H1 (cell line): Measurements from ENCODE around the gene ZNF302. TPM values are rescaled to one million over a fixed set of nuclear protein-coding genes. Genes with fewer than 3 reads are reported as not detected.

Source experiments
- CTCF ChIA-PET: fragments of 300-600 bp; sonication (Branson Sonifier 250); formaldehyde crosslinking; loops from one replicate; lab custom pipeline; 2021; ENCODE audit not compliant: partially characterized antibody; lab: Charles Lee
- POLR2A ChIA-PET: fragments of 300-600 bp; sonication (Branson Sonifier 250); formaldehyde crosslinking; loops from one replicate; lab custom pipeline; 2021; ENCODE audit warnings: inconsistent platforms; ENCODE audit not compliant: partially characterized antibody; lab: Charles Lee
- DNase-seq, 2 experiments: peaks; one replicate each; pipeline versions ENCODE4 v3.0.0 to v3.0.0-alpha.2; 2010 to 2022; ENCODE audit warnings: low spot score in 2 of 2, low read depth in 1 of 2, mixed read lengths in 1 of 2
- FAIRE-seq: peaks from 2 replicates; lab custom pipeline; 2011; peaks lifted over from hg19 to GRCh38; lab: Jason Lieb, UNC
- H2AFZ ChIP-seq: 2 replicates; pipeline ENCODE4 v1.8.1; 2012; ENCODE audit warnings: low read length, inconsistent platforms
- H2AK5ac ChIP-seq: 2 replicates; pipeline ENCODE4 v1.6.1; 2013; ENCODE audit warnings: low read depth, low read length
- H2BK120ac ChIP-seq: replicated peaks from 2 replicates; pipeline ENCODE3; 2013; ENCODE audit warnings: low read depth, low read length, inconsistent platforms
- H2BK12ac ChIP-seq: 2 replicates; pipeline ENCODE4 v1.6.1; 2013; ENCODE audit warnings: low read depth, low read length
- H2BK15ac ChIP-seq: 2 replicates; pipeline ENCODE4 v1.6.1; 2013; ENCODE audit warnings: low read length
- H2BK20ac ChIP-seq: 2 replicates; pipeline ENCODE4 v1.6.1; 2013; ENCODE audit warnings: low read length
- H2BK5ac ChIP-seq: 2 replicates; pipeline ENCODE4 v1.6.1; 2013; ENCODE audit warnings: low read depth, low read length
- H3K14ac ChIP-seq: 2 replicates; pipeline ENCODE4 v1.6.1; 2013; ENCODE audit warnings: inconsistent platforms; ENCODE audit not compliant: insufficient read length
- H3K18ac ChIP-seq: 2 replicates; pipeline ENCODE4 v1.6.1; 2013; ENCODE audit warnings: low read length; ENCODE audit errors: extremely low read depth
- H3K23ac ChIP-seq: 2 replicates; pipeline ENCODE4 v1.6.1; 2013; ENCODE audit warnings: inconsistent platforms; ENCODE audit not compliant: insufficient read length
- H3K23me2 ChIP-seq: 2 replicates; pipeline ENCODE4 v1.6.1; 2013; ENCODE audit warnings: low read depth, low read length
- H3K27ac ChIP-seq: 2 replicates; pipeline ENCODE4 v1.6.1; 2011; ENCODE audit warnings: low read depth, low read length, inconsistent platforms
- H3K27me3 ChIP-seq, 4 experiments: replicated peaks in 1 of 4; 1 replicate in 1 of 4; 2 replicates in 3 of 4; pipeline versions ENCODE4 v1.6.1 to v1.8.1; 2011 to 2013; ENCODE audit warnings: low read length in 3 of 4, mild to moderate bottlenecking in 3 of 4, inconsistent platforms in 2 of 4, mixed read lengths in 2 of 4, moderate library complexity in 1 of 4; ENCODE audit not compliant: control insufficient read depth in 3 of 4, insufficient read depth in 3 of 4; ENCODE audit errors: extremely low read depth in 1 of 4
- H3K36me3 ChIP-seq, 4 experiments: 2 replicates each; pipeline versions ENCODE4 v1.6.1 to v1.8.1; 2011 to 2013; ENCODE audit warnings: mild to moderate bottlenecking in 4 of 4, low read length in 3 of 4, moderate library complexity in 2 of 4, control low read depth in 1 of 4, inconsistent platforms in 1 of 4; ENCODE audit not compliant: insufficient read depth in 4 of 4, control insufficient read depth in 2 of 4
- H3K4ac ChIP-seq: replicated peaks from 2 replicates; pipeline ENCODE3; 2013; ENCODE audit warnings: low read length, low read depth, mixed read lengths, inconsistent platforms; ENCODE audit not compliant: insufficient read length
- H3K4me1 ChIP-seq, 4 experiments: replicated peaks in 1 of 4; 1 replicate in 1 of 4; 2 replicates in 3 of 4; pipeline versions ENCODE4 v1.6.1 to v1.8.1; 2011 to 2013; ENCODE audit warnings: low read length in 3 of 4, inconsistent platforms in 2 of 4, mixed read lengths in 1 of 4; ENCODE audit not compliant: insufficient read depth in 4 of 4, control insufficient read depth in 3 of 4
- H3K4me2 ChIP-seq, 2 experiments: 2 replicates each; pipeline versions ENCODE4 v1.6.1 to v1.8.1; 2011 to 2013; ENCODE audit warnings: low read depth in 2 of 2, low read length in 2 of 2, control low read depth in 1 of 2, inconsistent platforms in 1 of 2, mild to moderate bottlenecking in 1 of 2; ENCODE audit not compliant: insufficient read depth in 1 of 2
- H3K4me3 ChIP-seq, 4 experiments: fragments of 200-600, 300-600 bp in 1 of 4; sonication (generic), shearing (Covaris generic), sonication (Bioruptor Twin) in 1 of 4; 2 replicates each; pipeline versions ENCODE4 v1.5.1 to v1.8.1; 2011 to 2016; ENCODE audit warnings: low read length in 4 of 4, low read depth in 3 of 4, control low read depth in 2 of 4, inconsistent platforms in 2 of 4, mild to moderate bottlenecking in 2 of 4, mixed read lengths in 1 of 4, moderate library complexity in 1 of 4; ENCODE audit not compliant: insufficient read depth in 2 of 4; ENCODE audit errors: extremely low read depth in 1 of 4
- H3K56ac ChIP-seq: replicated peaks from 2 replicates; pipeline ENCODE3; 2013; ENCODE audit warnings: low read depth, mild to moderate bottlenecking, mixed read lengths, low read length, inconsistent platforms; ENCODE audit not compliant: insufficient read length
- H3K79me1 ChIP-seq: 2 replicates; pipeline ENCODE4 v1.6.1; 2013; ENCODE audit warnings: low read depth, low read length, control low read depth
- H3K79me2 ChIP-seq, 2 experiments: 2 replicates each; pipeline versions ENCODE4 v1.6.1 to v1.8.1; 2012 to 2013; ENCODE audit warnings: low read length in 2 of 2, mild to moderate bottlenecking in 2 of 2, inconsistent platforms in 1 of 2; ENCODE audit not compliant: insufficient read depth in 2 of 2, control insufficient read depth in 1 of 2
- H3K9ac ChIP-seq, 4 experiments: replicated peaks in 1 of 4; 1 replicate in 1 of 4; 2 replicates in 3 of 4; pipeline versions ENCODE4 v1.6.1 to v1.8.1; 2011 to 2013; ENCODE audit warnings: low read depth in 3 of 4, low read length in 3 of 4, control low read depth in 2 of 4, mild to moderate bottlenecking in 2 of 4, moderate library complexity in 2 of 4, inconsistent platforms in 1 of 4; ENCODE audit errors: extremely low read depth in 1 of 4
- H3K9me3 ChIP-seq, 2 experiments: 2 replicates each; pipeline versions ENCODE4 v1.6.1 to v1.8.1; 2012 to 2013; ENCODE audit warnings: mild to moderate bottlenecking in 2 of 2, moderate library complexity in 2 of 2, control low read depth in 1 of 2, inconsistent platforms in 1 of 2, low read depth in 1 of 2, low read length in 1 of 2, mixed read lengths in 1 of 2; ENCODE audit not compliant: insufficient read depth in 2 of 2
- H4K20me1 ChIP-seq, 2 experiments: replicated peaks in 1 of 2; 2 replicates each; pipeline versions ENCODE3 to v1.8.1; 2011 to 2013; ENCODE audit warnings: inconsistent platforms in 2 of 2, low read length in 2 of 2, mild to moderate bottlenecking in 1 of 2; ENCODE audit not compliant: insufficient read depth in 2 of 2, control insufficient read depth in 1 of 2
- H4K5ac ChIP-seq: 2 replicates; pipeline ENCODE4 v1.6.1; 2013; ENCODE audit warnings: low read length, low read depth, mixed read lengths, inconsistent platforms; ENCODE audit not compliant: insufficient read length
- H4K8ac ChIP-seq: 2 replicates; pipeline ENCODE4 v1.8.0; 2013; ENCODE audit warnings: mild to moderate bottlenecking, moderate library complexity, low read length, inconsistent platforms; ENCODE audit not compliant: insufficient read depth; ENCODE audit errors: extremely low read depth
- H4K91ac ChIP-seq: replicated peaks from 2 replicates; pipeline ENCODE3; 2013; ENCODE audit warnings: low read length, mixed read lengths, inconsistent platforms; ENCODE audit not compliant: insufficient read length
- ATF3 ChIP-seq: IDR thresholded peaks from 2 replicates; pipeline ENCODE4 v1.6.1; 2011; ENCODE audit warnings: low read depth, mild to moderate bottlenecking, low read length; ENCODE audit not compliant: insufficient read depth
- CBX5 ChIP-seq: fragments of 300-800, 300-1000 bp; sonication (generic); IDR thresholded peaks from 2 replicates; pipeline ENCODE4 v1.7.1; 2016; ENCODE audit warnings: antibody characterized with exemption, low read length, low read depth
- CBX8 ChIP-seq: fragments of 300-800, 300-1000 bp; sonication (generic); IDR thresholded peaks from 2 replicates; pipeline ENCODE4 v1.7.1; 2016; ENCODE audit warnings: low read depth, low read length, borderline replicate concordance
- CHD2 ChIP-seq: IDR thresholded peaks from 2 replicates; pipeline ENCODE4 v1.6.1; 2012; ENCODE audit warnings: low read length, improper control_type of control experiment
- GABPA ChIP-seq: IDR thresholded peaks from 2 replicates; pipeline ENCODE4 v1.6.1; 2011; ENCODE audit warnings: mild to moderate bottlenecking, low read length, moderate library complexity, borderline replicate concordance; ENCODE audit not compliant: insufficient read depth
- JUN ChIP-seq: IDR thresholded peaks from 2 replicates; pipeline ENCODE4 v1.6.1; 2011; ENCODE audit warnings: low read depth, mild to moderate bottlenecking, improper control_type of control experiment, low read length
- JUND ChIP-seq: IDR thresholded peaks from 2 replicates; pipeline ENCODE4 v1.6.1; 2011; ENCODE audit warnings: mild to moderate bottlenecking, improper control_type of control experiment, low read length
- NANOG ChIP-seq: IDR thresholded peaks from 2 replicates; pipeline ENCODE4 v1.6.1; 2011; ENCODE audit warnings: low read length, low read depth, mild to moderate bottlenecking, inconsistent platforms; ENCODE audit not compliant: insufficient read depth, poor library complexity, severe bottlenecking
- PHF8 ChIP-seq: fragments of 200-600 bp; sonication (generic); conservative IDR thresholded peaks from 2 replicates; pipeline ENCODE4 v1.7.1; 2012; ENCODE audit warnings: low read depth, mild to moderate bottlenecking, inconsistent platforms, low read length, moderate library complexity
- POLR2A ChIP-seq, 2 experiments: IDR thresholded peaks; 1 replicate in 1 of 2; 2 replicates in 1 of 2; pipeline ENCODE4 v1.6.1; 2011; ENCODE audit warnings: low read depth in 2 of 2, low read length in 2 of 2, mild to moderate bottlenecking in 2 of 2; ENCODE audit errors: control extremely low read depth in 1 of 2
- POLR2AphosphoS5 ChIP-seq: IDR thresholded peaks from 2 replicates; pipeline ENCODE4 v1.6.1; 2011; ENCODE audit warnings: low read depth, low read length
- SIRT6 ChIP-seq: IDR thresholded peaks from one replicate; pipeline ENCODE4 v1.7.1; 2012; ENCODE audit warnings: low read length, inconsistent platforms
- SP4 ChIP-seq: IDR thresholded peaks from 2 replicates; pipeline ENCODE4 v1.6.1; 2012; ENCODE audit warnings: low read length, inconsistent platforms
- SUZ12 ChIP-seq: fragments of 200-600 bp; sonication (generic); IDR thresholded peaks from 2 replicates; pipeline ENCODE4 v1.6.1; 2012; ENCODE audit warnings: mild to moderate bottlenecking, inconsistent platforms, low read length, moderate library complexity, mixed read lengths
- TAF7 ChIP-seq: optimal IDR thresholded peaks from 2 replicates; pipeline ENCODE3; 2011; ENCODE audit warnings: low read depth, mild to moderate bottlenecking, inconsistent platforms, low read length, moderate library complexity, borderline replicate concordance
- YY1 ChIP-seq: IDR thresholded peaks from 2 replicates; pipeline ENCODE4 v1.6.1; 2011; ENCODE audit warnings: low read depth, mild to moderate bottlenecking, low read length
- WGBS, 2 experiments: shearing (Covaris generic) in 1 of 2; methylation state at CpG; one replicate each; pipeline versions ENCODE4 v1.1.6 to v1.1.7; 2013 to 2015; ENCODE audit warnings: low lambda C conversion rate in 2 of 2, mixed read lengths in 2 of 2, inconsistent platforms in 1 of 2, low coverage in 1 of 2, missing lambda C conversion rate in 1 of 2; ENCODE audit not compliant: insufficient replicate concordance in 2 of 2, insufficient coverage in 1 of 2, insufficient read length in 1 of 2; ENCODE audit errors: extremely low coverage in 1 of 2, missing lambda C conversion rate in 1 of 2; 5-methylcytosine and 5-hydroxymethylcytosine counted together
- polyA plus RNA-seq, 7 experiments: library from polyadenylated mRNA; depleted of rRNA in 3 of 7; stranded (reverse) in 5 of 7; unstranded in 2 of 7; fragments of >200 nt in 5 of 7; fragments of 200-250 nt in 2 of 7; gene quantifications; 1 replicate in 5 of 7; 2 replicates in 1 of 7; 4 replicates in 1 of 7; pipeline versions ENCODE4 v1.2.1 to v1.2.3, GENCODE V29; 2011 to 2013; ENCODE audit warnings: missing spikeins in 2 of 7, mixed read lengths in 2 of 7
- total RNA-seq: library from RNA; stranded (reverse); fragmentation: NEBNext Ultra II Directional; extraction: Animal tissue kit (Norgen Biotek cat#: 25700); gene quantifications from 2 replicates; pipeline ENCODE4 v1.2.1, GENCODE V29; 2021

Gene ZNF302
- total and polyA plus RNA-seq, 2 of the 8 experiments (the other 6 are each of a cell fraction or from before 2014, with no cell fraction given) = 9.1 to 20.4 TPM

GRCh38 chr19:34722353-34722752 lies 44.9 kb downstream of the ZNF302 start:
- no peak overlapping the region for H3K14ac ChIP-seq
- H3K56ac ChIP-seq = no peak overlapping the region
- no peaks in the 10 kb centered on the region for H4K20me1 ChIP-seq
- no peaks in the 10 kb centered on the region for H3K4me1 ChIP-seq
- H4K5ac ChIP-seq = no peak overlapping the region
- H3K9me3 ChIP-seq = peaks cover 11 to 20% of the 10 kb centered on the region in 2 experiments; a peak in 3 of 4 replicates
- H3K36me3 ChIP-seq = no peaks in the 10 kb centered on the region
- 81% methylated on average over 11 of the region's 11 CpGs; no CpG with 5 or more reads in 1 of the 2 experiments for WGBS, 2 experiments
- H3K23ac ChIP-seq = no peak overlapping the region
- no peaks in the 10 kb centered on the region for H3K79me1 ChIP-seq
- TF ChIP-seq POLR2A (IDR thresholded peaks at IDR 0.05; ENCODE audit: control extremely low read depth in 1 of 2, low read depth in 2 of 2, low read length in 2 of 2) (no peak), TAF7 (no peak), ATF3 (no peak), JUN (no peak), CBX8 (no peak), SIRT6 (no peak), JUND (no peak), YY1 (no peak), PHF8 (no peak), NANOG (no peak), POLR2AphosphoS5 (no peak), SP4 (no peak), GABPA (no peak), CHD2 (no peak), CBX5 (no peak), SUZ12 (no peak)
- no peak overlapping the region for H3K4me2 ChIP-seq
- no peak overlapping the region for H3K27ac ChIP-seq
- POLR2A ChIA-PET = no interaction called here
- DNase-seq (no peak), FAIRE-seq (no peak)
- H3K79me2 ChIP-seq = no peaks in the 10 kb centered on the region
- no peak overlapping the region for H2BK20ac ChIP-seq
- no peak overlapping the region for H3K9ac ChIP-seq
- no peak overlapping the region for H2BK120ac ChIP-seq
- CTCF ChIA-PET = no interaction called here
- H2AK5ac ChIP-seq = no peak overlapping the region
- no peaks in the 10 kb centered on the region for H3K27me3 ChIP-seq
- H3K23me2 ChIP-seq = no peaks in the 10 kb centered on the region
- no peak overlapping the region for H2BK12ac ChIP-seq
- no peak overlapping the region for H4K91ac ChIP-seq
- no peak overlapping the region for H3K4me3 ChIP-seq
- no peak overlapping the region for H2BK5ac ChIP-seq
- no peak overlapping the region for H3K4ac ChIP-seq
- H4K8ac ChIP-seq = no peak overlapping the region
- H2BK15ac ChIP-seq = no peak overlapping the region
- H2AFZ ChIP-seq = no peak overlapping the region
- H3K18ac ChIP-seq = no peak overlapping the region
